Stomach (tissue), 4 donors: ENCODE data around the gene FBXO17.

Experiments
- EP300 ChIP-seq: sonication (generic); formaldehyde crosslinking; IDR thresholded peaks from one replicate; pipeline ENCODE4 v1.6.1; 2017; ENCODE audit warnings: antibody characterized with exemption
- POLR2A ChIP-seq, 4 donors: fragments of 450-650 bp; IDR thresholded peaks; one replicate each; pipeline ENCODE4 v1.6.1; 2016; ENCODE audit warnings: antibody characterized with exemption in 4 of 4, control low read depth in 2 of 4, mild to moderate bottlenecking in 1 of 4, moderate library complexity in 1 of 4
- POLR2AphosphoS5 ChIP-seq, 3 donors: sonication (generic); formaldehyde crosslinking; IDR thresholded peaks; one replicate each; pipeline ENCODE4 v1.6.1; 2016; ENCODE audit warnings: antibody characterized with exemption in 3 of 3
- TF ChIP-seq, protein P1 (sequence below), 7 experiments: fragments of 450-650 bp in 4 of 7; fragments of 200-600 bp in 3 of 7; sonication (generic) in 3 of 7; IDR thresholded peaks; one replicate each; pipeline ENCODE4 v1.5.1; 2016 to 2019; ENCODE audit warnings: antibody characterized with exemption in 7 of 7, control low read depth in 2 of 7, mild to moderate bottlenecking in 1 of 7

DNA sequence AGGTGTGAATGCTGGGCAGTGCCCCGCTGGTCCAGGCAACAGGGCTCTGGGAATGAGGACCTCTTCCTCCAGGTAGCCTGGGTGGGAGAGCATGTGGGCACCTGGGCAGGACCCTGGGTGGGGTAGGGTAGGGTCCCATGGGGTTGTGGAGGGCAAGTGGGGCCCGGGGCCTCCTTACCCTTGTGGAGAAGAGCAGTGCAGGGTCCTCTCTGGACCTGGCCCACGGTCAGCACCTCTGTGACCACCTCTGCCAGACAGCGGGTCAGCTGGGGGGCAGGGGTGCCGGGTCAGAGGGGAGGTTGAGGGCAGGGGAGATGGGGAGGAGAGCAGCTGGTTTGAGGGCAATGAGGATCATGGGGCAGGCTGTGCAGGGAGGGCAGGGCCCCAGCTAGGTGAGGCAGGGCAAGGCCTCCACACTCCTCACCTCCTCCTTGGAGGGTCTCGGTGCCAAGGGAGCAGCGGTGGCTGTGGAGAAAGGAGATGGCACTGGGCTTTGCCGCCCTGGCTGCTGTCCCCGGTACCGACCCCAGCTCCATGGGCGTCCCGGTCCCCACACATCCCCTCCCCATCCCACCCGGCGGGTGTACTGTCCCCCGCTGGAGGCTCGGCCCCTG lies 64.0 kb downstream of the FBXO17 start:
- TF ChIP-seq, protein P1, sequence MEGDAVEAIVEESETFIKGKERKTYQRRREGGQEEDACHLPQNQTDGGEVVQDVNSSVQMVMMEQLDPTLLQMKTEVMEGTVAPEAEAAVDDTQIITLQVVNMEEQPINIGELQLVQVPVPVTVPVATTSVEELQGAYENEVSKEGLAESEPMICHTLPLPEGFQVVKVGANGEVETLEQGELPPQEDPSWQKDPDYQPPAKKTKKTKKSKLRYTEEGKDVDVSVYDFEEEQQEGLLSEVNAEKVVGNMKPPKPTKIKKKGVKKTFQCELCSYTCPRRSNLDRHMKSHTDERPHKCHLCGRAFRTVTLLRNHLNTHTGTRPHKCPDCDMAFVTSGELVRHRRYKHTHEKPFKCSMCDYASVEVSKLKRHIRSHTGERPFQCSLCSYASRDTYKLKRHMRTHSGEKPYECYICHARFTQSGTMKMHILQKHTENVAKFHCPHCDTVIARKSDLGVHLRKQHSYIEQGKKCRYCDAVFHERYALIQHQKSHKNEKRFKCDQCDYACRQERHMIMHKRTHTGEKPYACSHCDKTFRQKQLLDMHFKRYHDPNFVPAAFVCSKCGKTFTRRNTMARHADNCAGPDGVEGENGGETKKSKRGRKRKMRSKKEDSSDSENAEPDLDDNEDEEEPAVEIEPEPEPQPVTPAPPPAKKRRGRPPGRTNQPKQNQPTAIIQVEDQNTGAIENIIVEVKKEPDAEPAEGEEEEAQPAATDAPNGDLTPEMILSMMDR (IDR thresholded peaks at IDR 0.05), result no peak
- TF ChIP-seq POLR2A (IDR thresholded peaks at IDR 0.05) (no peak), POLR2AphosphoS5 (IDR thresholded peaks at IDR 0.05) (no peak), EP300 (no peak)
